ENCODE data around the gene CACNG7.

Gene CACNG7

GRCh38 chr19:53981376-53981951, 72.4 kb downstream of the CACNG7 start:
- no peak for DNase-seq (ENCODE audit: low read depth in 3 of 3, low spot score in 1 of 3)

- no peak for DNase-seq (ENCODE audit: low read depth in 3 of 3, low spot score in 1 of 3)
These were observed 72.9 kb downstream of the CACNG7 start for GRCh38 chr19:53982001-53982451.

- DNase-seq (ENCODE audit: low read depth in 3 of 3, low spot score in 1 of 3), result no peak
These were observed 73.5 kb downstream of the CACNG7 start for GRCh38 chr19:53982611-53983010.

GRCh38 chr19:53983457-53984289, 74.6 kb downstream of the CACNG7 start:
- no peak for DNase-seq (ENCODE audit: low read depth in 3 of 3, low spot score in 1 of 3)

GRCh38 chr19:53985863-53986262, 76.8 kb downstream of the CACNG7 start:
- DNase-seq (ENCODE audit: low read depth in 3 of 3, low spot score in 1 of 3), result no peak

GRCh38 chr19:53988981-53989380, 79.9 kb downstream of the CACNG7 start:
- DNase-seq (ENCODE audit: low read depth in 3 of 3, low spot score in 1 of 3), result no peak

- no peak for DNase-seq (ENCODE audit: low read depth in 3 of 3, low spot score in 1 of 3)
These were observed 80.8 kb downstream of the CACNG7 start for GRCh38 chr19:53989600-53990533.

- DNase-seq (ENCODE audit: low read depth in 3 of 3, low spot score in 1 of 3), result no peak
These were observed 82.4 kb downstream of the CACNG7 start, which contains the start of gene CACNG6 for GRCh38 chr19:53991224-53992113. Gene CACNG6 (plus strand): TSS chr19:53991637. CDS start chr19:53992878, 1,241 bp downstream.

- no peak for DNase-seq (ENCODE audit: low read depth in 3 of 3, low spot score in 1 of 3)
These were observed 83.1 kb downstream of the CACNG7 start for GRCh38 chr19:53992211-53992610.

GRCh38 chr19:53992815-53993214, 83.7 kb downstream of the CACNG7 start:
- DNase-seq (ENCODE audit: low read depth in 3 of 3, low spot score in 1 of 3), result no peak

GRCh38 chr19:53993448-53993847, 84.4 kb downstream of the CACNG7 start:
- no peak for DNase-seq (ENCODE audit: low read depth in 3 of 3, low spot score in 1 of 3)

All from stimulated activated CD4-positive, alpha-beta T cell treated with anti-CD3 and anti-CD28 coated beads, TNF-alpha, amount 100 ng/mL, for 1 hour (primary cell).